Measurements from ENCODE around the gene TLE4.
"Not testable (repeated sequence)": the region's sequence is repeated elsewhere in the genome, so short reads cannot be mapped to it uniquely, and the experiment has no call there.

DNA sequence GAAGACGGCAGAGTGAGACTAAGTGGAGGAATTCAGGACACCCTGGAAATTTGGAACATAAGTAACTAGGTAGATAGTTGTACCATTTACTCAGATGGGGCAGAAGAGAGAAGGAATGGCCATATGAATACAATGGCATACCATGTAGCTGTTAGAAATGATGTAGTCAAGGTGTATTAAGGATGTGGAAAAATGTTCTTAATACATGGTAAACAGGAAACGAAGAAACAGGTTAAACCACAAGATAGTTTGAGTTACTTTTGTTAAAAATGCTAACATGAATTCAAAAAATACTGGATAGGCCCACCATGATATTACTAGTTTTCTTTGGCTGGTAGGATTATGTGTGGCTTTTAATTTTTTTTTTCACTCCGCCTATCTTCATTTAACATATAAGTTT is 68.3 kb downstream of the TLE4 start:
- TF ChIP-seq POLR2AphosphoS5, POLR2A (IDR thresholded peaks at IDR 0.05): not testable (repeated sequence)
